IPS-20b (cell line): ENCODE results near the gene TMEM171.

Source experiments
- H3K27ac ChIP-seq: one replicate; pipeline ENCODE4 v1.5.1; 2013; ENCODE audit warnings: low read length
- H3K27me3 ChIP-seq: 2 replicates; pipeline ENCODE4 v1.6.1; 2013; ENCODE audit warnings: mild to moderate bottlenecking, low read length, inconsistent platforms; ENCODE audit not compliant: insufficient read depth
- H3K36me3 ChIP-seq: 2 replicates; pipeline ENCODE4 v1.6.1; 2013; ENCODE audit warnings: low read depth, mild to moderate bottlenecking, inconsistent platforms, low read length, moderate library complexity; ENCODE audit not compliant: insufficient read depth
- H3K4me1 ChIP-seq: 2 replicates; pipeline ENCODE4 v1.6.1; 2013; ENCODE audit warnings: mild to moderate bottlenecking, control low read depth, inconsistent platforms, low read length, moderate library complexity; ENCODE audit not compliant: insufficient read depth
- H3K4me3 ChIP-seq: 2 replicates; pipeline ENCODE4 v1.5.1; 2013; ENCODE audit warnings: mild to moderate bottlenecking, low read length, inconsistent platforms
- H3K9ac ChIP-seq: 2 replicates; pipeline ENCODE4 v1.6.1; 2013; ENCODE audit warnings: low read depth, mild to moderate bottlenecking, inconsistent platforms, low read length, moderate library complexity
- H3K9me3 ChIP-seq: 2 replicates; pipeline ENCODE4 v1.6.1; 2013; ENCODE audit warnings: mild to moderate bottlenecking, low read depth, low read length, inconsistent platforms; ENCODE audit not compliant: insufficient read depth

TMEM171 gene

DNA sequence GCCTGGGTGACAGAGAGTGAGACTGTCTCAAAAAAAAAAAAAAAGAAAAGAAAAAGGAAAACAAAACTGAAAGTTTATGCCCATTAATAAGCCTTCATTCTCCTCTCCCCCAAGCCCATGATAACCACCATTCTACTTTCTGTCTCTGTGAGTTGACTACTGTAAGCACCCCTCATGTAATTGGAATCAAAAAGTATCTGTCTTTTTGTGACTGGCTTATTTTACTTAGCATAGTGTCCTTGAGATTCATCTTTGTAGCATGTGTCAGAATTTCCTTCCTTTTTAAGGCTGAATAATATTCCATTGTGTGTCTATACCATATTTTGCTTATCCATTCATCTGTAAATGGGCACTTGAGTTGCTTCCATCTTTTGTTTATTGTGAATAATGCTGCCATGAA lies 14.0 kb upstream of the TMEM171 start:
- no peak overlapping the region for H3K9ac ChIP-seq
- H3K4me1 ChIP-seq, result no peaks in the 10 kb centered on the region
- H3K36me3 ChIP-seq, result no peaks in the 10 kb centered on the region
- H3K27ac ChIP-seq, result no peak overlapping the region
- no peak overlapping the region for H3K4me3 ChIP-seq
- no peaks in the 10 kb centered on the region for H3K27me3 ChIP-seq
- no peaks in the 10 kb centered on the region; the same call in 1 of the 2 replicates for H3K9me3 ChIP-seq

DNA sequence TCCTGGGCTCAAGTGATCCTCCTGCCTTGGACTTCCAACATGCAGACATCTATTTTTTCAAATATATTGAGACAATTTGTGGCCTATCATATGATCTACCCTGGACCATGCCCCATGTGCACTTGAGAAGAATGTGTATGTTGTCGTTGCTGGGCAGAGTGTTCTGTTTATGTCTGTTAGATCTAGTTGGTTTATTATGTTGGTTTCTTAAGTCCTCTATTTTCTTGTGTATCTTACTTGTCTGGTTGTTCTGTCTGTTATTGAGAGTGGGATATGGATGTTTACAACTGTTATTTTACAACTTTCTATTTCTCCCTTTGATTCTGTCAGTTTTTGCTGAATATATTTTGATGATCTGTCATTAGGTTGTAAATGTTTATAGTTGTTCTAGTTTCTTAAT lies 10.2 kb upstream of the TMEM171 start:
- H3K4me3 ChIP-seq, result no peak overlapping the region
- no peak overlapping the region for H3K9ac ChIP-seq
- no peaks in the 10 kb centered on the region for H3K27me3 ChIP-seq
- H3K27ac ChIP-seq, result no peak overlapping the region
- no peaks in the 10 kb centered on the region for H3K36me3 ChIP-seq
- H3K4me1 ChIP-seq, result no peaks in the 10 kb centered on the region
- no peaks in the 10 kb centered on the region; the same call in 1 of the 2 replicates for H3K9me3 ChIP-seq

GRCh38 chr5:73111536-73111935 lies 8.8 kb upstream of the TMEM171 start:
- Histone ChIP-seq H3K4me3 (no peak overlapping the region), H3K27ac (no peak overlapping the region), H3K9me3 (no peaks in the 10 kb centered on the region; the same call in 1 of the 2 replicates), H3K9ac (no peak overlapping the region), H3K27me3 (0 out of 2 replicates have a peak, but pooled peaks cover 8% of the 10 kb centered on the region), H3K36me3 (no peaks in the 10 kb centered on the region), H3K4me1 (no peaks in the 10 kb centered on the region)

- no peaks in the 10 kb centered on the region for H3K36me3 ChIP-seq
- no peak overlapping the region for H3K9ac ChIP-seq
- no peaks in the 10 kb centered on the region for H3K4me1 ChIP-seq
- 0 out of 2 replicates have a peak, but pooled peaks cover 8% of the 10 kb centered on the region for H3K27me3 ChIP-seq
- no peak overlapping the region for H3K4me3 ChIP-seq
- no peaks in the 10 kb centered on the region; the same call in 1 of the 2 replicates for H3K9me3 ChIP-seq
- H3K27ac ChIP-seq, result no peak overlapping the region
Observed at GRCh38 chr5:73112359-73112758, 8.0 kb upstream of the TMEM171 start.

DNA sequence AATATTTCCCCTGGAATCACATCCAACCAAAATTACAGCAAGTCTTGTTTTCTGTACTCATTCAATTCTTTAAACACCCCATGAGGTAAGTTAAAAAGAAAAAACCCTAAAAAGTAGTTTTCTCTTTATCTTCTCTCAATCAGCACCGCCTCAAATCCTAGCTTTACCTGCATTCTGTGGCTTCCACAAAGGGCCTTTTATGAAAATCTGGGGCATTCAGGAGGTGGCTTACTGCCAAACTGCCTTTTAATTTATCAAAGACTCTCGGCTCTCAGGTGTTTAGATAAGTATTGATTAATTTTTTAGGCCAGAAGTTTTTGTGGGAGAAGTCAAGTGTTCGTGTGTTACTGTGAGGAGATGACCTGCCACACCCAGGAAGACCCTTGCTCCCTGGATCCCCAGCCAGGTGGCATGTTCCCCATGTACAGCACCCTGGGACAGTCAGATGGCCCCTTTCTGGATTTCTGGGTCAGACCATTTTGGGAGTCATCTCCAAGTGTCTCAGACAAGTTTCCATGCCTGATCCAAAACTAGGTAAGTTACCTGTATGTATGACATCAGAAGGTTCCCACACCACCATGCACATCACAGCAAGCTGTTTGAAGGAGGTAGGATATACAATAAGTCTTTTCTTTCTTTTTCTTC lies 6.2 kb upstream of the TMEM171 start:
- Histone ChIP-seq H3K27ac (no peak overlapping the region), H3K4me3 (no peak overlapping the region), H3K9me3 (no peaks in the 10 kb centered on the region), H3K27me3 (peaks cover 24% of the 10 kb centered on the region), H3K4me1 (no peaks in the 10 kb centered on the region), H3K36me3 (no peaks in the 10 kb centered on the region), H3K9ac (no peak overlapping the region)

GRCh38 chr5:73115399-73116051 lies 4.8 kb upstream of the TMEM171 start:
- Histone ChIP-seq H3K27me3 (peaks cover 37% of the 10 kb centered on the region), H3K4me1 (no peaks in the 10 kb centered on the region), H3K36me3 (no peaks in the 10 kb centered on the region), H3K9me3 (no peaks in the 10 kb centered on the region), H3K4me3 (no peak overlapping the region), H3K9ac (no peak overlapping the region; the same call in 1 of the 2 replicates), H3K27ac (no peak overlapping the region)

- H3K27ac ChIP-seq, result no peak overlapping the region
- H3K4me3 ChIP-seq, result no peak overlapping the region
- H3K4me1 ChIP-seq, result no peaks in the 10 kb centered on the region
- H3K36me3 ChIP-seq, result no peaks in the 10 kb centered on the region
- H3K9me3 ChIP-seq, result no peaks in the 10 kb centered on the region
- no peak overlapping the region for H3K9ac ChIP-seq
- peaks cover 47% of the 10 kb centered on the region for H3K27me3 ChIP-seq
Observed at GRCh38 chr5:73116506-73116905, 3.9 kb upstream of the TMEM171 start.

GRCh38 chr5:73117088-73117740 lies 3.2 kb upstream of the TMEM171 start:
- Histone ChIP-seq H3K9me3 (no peaks in the 10 kb centered on the region), H3K27ac (no peak overlapping the region), H3K4me3 (no peak overlapping the region), H3K36me3 (no peaks in the 10 kb centered on the region), H3K9ac (no peak overlapping the region), H3K27me3 (peaks cover 54% of the 10 kb centered on the region), H3K4me1 (no peaks in the 10 kb centered on the region)

DNA sequence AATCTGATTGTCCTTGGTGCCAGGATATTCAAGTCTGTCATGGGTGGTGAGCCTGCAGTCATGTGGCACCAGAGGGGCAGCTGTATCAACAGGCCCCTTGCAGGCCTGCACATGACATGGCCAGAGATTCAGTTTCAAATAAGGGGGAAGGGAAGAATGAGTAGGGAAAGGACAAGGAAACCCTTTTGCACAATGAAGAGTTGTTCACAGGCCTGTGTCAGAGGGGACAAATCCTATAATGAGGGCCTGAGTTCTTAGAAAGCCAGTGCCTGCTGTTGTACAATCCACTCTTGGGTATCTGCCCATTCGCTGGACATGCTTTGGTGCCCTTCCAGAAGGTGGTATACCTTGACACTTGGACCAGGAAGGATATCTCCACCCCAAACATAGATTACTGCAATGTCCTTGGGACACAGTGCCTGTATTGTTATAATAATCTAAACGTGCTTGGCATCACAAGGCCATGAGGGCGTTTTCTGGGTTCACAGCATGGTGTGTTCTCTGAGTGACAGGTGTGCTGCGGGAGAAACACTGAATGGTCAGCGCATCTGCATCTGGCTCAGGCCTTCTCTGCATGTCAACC lies 1.9 kb upstream of the TMEM171 start:
- Histone ChIP-seq H3K4me3 (no peak overlapping the region), H3K27ac (no peak overlapping the region), H3K9me3 (no peaks in the 10 kb centered on the region), H3K4me1 (0 out of 2 replicates have a peak, but pooled peaks cover 4% of the 10 kb centered on the region), H3K27me3 (peaks cover 67% of the 10 kb centered on the region), H3K9ac (no peak overlapping the region), H3K36me3 (no peaks in the 10 kb centered on the region)

GRCh38 chr5:73119451-73120157 lies 771 bp upstream of the TMEM171 start:
- Histone ChIP-seq H3K9ac (peak overlapping the region; percentile 34; the same call in 1 of the 2 replicates), H3K27me3 (peaks cover 75% of the 10 kb centered on the region), H3K4me1 (0 out of 2 replicates have a peak, but pooled peaks cover 4% of the 10 kb centered on the region), H3K36me3 (no peaks in the 10 kb centered on the region), H3K27ac (no peak overlapping the region), H3K4me3 (peak overlapping the region; percentile 84), H3K9me3 (no peaks in the 10 kb centered on the region)

DNA sequence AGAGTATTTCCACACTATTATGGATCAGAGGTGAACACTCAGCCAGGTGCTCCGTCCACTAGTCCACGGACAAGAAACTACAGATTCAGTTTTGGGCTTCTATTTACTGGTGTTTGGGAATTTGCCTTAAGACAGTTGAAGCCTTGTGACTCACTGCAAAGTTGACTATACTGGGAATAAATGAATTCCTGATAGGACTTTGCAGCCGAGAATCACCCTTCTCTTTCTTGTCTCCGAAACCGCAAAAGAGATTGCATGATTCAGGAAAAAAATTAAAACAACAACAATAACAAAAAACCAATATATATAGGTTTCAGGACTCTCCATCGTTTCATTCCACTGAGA lies 716 bp downstream of the TMEM171 start:
- Histone ChIP-seq H3K4me1 (0 out of 2 replicates have a peak, but pooled peaks cover 4% of the 10 kb centered on the region), H3K9me3 (no peaks in the 10 kb centered on the region), H3K27me3 (peaks cover 68% of the 10 kb centered on the region), H3K9ac (peak overlapping the region; percentile 60; the same call in 1 of the 2 replicates), H3K36me3 (no peaks in the 10 kb centered on the region), H3K4me3 (peak overlapping the region; percentile 84), H3K27ac (no peak overlapping the region)
